Vagina (tissue), 2 donors: ENCODE data around the gene ARID4B. TPM values are rescaled to one million over a fixed set of nuclear protein-coding genes. Genes with fewer than 3 reads are reported as not detected.
A peak's percentile ranks its signal among the peaks of the same experiment; 100 is the strongest.
"Not testable (repeated sequence)": the region's sequence is repeated elsewhere in the genome, so short reads cannot be mapped to it uniquely, and the experiment has no call there.

Source experiments
- DNase-seq, 2 donors: peaks; one replicate each; pipeline ENCODE4 v3.0.0-alpha.2; 2017; ENCODE audit errors: extremely low spot score in 2 of 2
- H3K27ac ChIP-seq: fragments of 200-600 bp; sonication (generic); one replicate; pipeline ENCODE4 v1.5.1; 2019
- H3K27me3 ChIP-seq: fragments of 200-600 bp; sonication (generic); one replicate; pipeline ENCODE4 v1.5.1; 2019
- H3K36me3 ChIP-seq, 2 donors: fragments of 200-600 bp; sonication (generic); one replicate each; pipeline ENCODE4 v1.5.1; 2017 to 2019
- H3K4me1 ChIP-seq: fragments of 200-600 bp; sonication (generic); one replicate; pipeline ENCODE4 v1.5.1; 2019
- H3K4me3 ChIP-seq, 2 donors: fragments of 200-600 bp; sonication (generic); 1 replicate in 1 of 2; 2 replicates in 1 of 2; pipeline ENCODE4 v1.5.1; 2016 to 2019
- H3K9me3 ChIP-seq: fragments of 200-600 bp; sonication (generic); one replicate; pipeline ENCODE4 v1.5.1; 2019
- POLR2A ChIP-seq, 2 donors: fragments of 450-650 bp; IDR thresholded peaks; one replicate each; pipeline ENCODE4 v1.6.1; 2017; ENCODE audit warnings: antibody characterized with exemption in 2 of 2, mild to moderate bottlenecking in 2 of 2, moderate library complexity in 2 of 2
- POLR2AphosphoS5 ChIP-seq, 2 donors: sonication (generic); formaldehyde crosslinking; IDR thresholded peaks; one replicate each; pipeline ENCODE4 v1.9.0; 2017; ENCODE audit warnings: antibody characterized with exemption in 2 of 2, mild to moderate bottlenecking in 2 of 2, low read depth in 1 of 2; ENCODE audit not compliant: insufficient read depth in 1 of 2
- intact Hi-C: fragments of 100-400 bp; cut with DNase I; formaldehyde crosslinking; loops from one replicate; pipeline ENCODE4 v1.15.1; 2023
- total RNA-seq: library from RNA; depleted of rRNA; stranded (reverse); fragments of >200 nt; gene quantifications from one replicate; pipeline ENCODE4 v1.2.3, GENCODE V29; 2016
- TF ChIP-seq, protein P1 (sequence below), 3 experiments: fragments of 450-650 bp in 2 of 3; fragments of 200-600 bp in 1 of 3; sonication (generic) in 1 of 3; IDR thresholded peaks; one replicate each; pipeline ENCODE4 v1.5.1; 2017 to 2019; ENCODE audit warnings: antibody characterized with exemption in 3 of 3, mild to moderate bottlenecking in 2 of 3, moderate library complexity in 2 of 3

The ARID4B gene
- total RNA-seq, 1 donor from 2014 or later = 35.6 TPM

DNA sequence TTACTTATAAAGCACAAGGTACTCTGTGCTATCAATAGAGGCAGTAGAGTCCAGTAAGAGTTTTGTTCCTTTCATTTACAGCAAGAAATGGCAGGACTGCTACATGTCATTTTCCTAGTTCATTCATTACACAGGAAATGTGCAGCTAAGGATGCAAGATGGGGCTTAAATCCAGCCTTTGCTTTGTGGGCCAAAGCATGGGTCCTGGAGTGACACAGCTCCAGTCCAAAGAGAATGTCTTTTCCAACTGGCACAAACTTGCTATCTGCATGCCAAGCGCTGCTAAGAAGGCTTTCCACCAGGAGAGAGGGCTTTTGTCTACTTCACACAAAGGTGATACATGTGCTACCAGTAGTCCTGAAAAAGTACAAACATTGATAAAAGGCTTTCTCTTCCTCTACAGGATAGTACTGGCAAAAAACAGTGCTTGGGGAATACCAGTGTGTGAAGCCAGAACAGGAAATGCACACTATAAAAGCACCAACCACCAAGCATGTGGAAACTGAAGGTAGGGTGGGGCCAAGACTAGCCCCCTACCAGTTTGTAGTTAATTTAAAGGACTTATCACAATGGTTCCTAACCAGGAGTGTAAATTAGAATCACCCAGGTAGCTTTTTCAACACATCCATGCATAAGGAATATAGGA lies 68.7 kb downstream of the ARID4B start:
- intact Hi-C loops = no loop called here
- Histone ChIP-seq H3K36me3 (no peaks in the 10 kb centered on the region), H3K27ac (no peak overlapping the region), H3K4me1 (peaks cover 35% of the 10 kb centered on the region), H3K4me3 (no peak overlapping the region), H3K27me3 (no peaks in the 10 kb centered on the region), H3K9me3 (no peaks in the 10 kb centered on the region)
- no peak for DNase-seq
- TF ChIP-seq, protein P1, sequence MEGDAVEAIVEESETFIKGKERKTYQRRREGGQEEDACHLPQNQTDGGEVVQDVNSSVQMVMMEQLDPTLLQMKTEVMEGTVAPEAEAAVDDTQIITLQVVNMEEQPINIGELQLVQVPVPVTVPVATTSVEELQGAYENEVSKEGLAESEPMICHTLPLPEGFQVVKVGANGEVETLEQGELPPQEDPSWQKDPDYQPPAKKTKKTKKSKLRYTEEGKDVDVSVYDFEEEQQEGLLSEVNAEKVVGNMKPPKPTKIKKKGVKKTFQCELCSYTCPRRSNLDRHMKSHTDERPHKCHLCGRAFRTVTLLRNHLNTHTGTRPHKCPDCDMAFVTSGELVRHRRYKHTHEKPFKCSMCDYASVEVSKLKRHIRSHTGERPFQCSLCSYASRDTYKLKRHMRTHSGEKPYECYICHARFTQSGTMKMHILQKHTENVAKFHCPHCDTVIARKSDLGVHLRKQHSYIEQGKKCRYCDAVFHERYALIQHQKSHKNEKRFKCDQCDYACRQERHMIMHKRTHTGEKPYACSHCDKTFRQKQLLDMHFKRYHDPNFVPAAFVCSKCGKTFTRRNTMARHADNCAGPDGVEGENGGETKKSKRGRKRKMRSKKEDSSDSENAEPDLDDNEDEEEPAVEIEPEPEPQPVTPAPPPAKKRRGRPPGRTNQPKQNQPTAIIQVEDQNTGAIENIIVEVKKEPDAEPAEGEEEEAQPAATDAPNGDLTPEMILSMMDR (IDR thresholded peaks at IDR 0.05) = no peak

DNA sequence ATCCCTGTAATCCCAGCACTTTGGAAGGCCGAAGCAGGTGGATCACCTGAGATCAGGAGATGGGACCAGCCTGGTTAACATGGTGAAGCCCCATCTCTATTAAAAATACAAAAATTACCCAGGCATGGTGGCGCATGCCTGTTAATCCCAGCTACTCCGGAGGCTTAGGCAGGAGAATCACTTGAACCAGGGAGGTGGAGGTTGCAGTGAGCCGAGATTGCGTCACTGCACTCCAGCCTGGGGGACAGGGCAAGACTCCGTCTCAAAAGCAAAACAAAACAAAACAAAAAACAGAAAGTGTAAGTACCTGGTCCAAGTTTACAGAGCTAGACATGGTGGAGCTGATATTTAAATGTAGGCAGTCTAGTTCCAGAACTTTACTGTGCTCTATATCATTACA lies 69.9 kb downstream of the ARID4B start:
- peaks cover 23% of the 10 kb centered on the region for H3K4me1 ChIP-seq
- H3K27me3 ChIP-seq, H3K36me3 ChIP-seq, DNase-seq, intact Hi-C loops, H3K4me3 ChIP-seq, H3K9me3 ChIP-seq, H3K27ac ChIP-seq: not testable (repeated sequence)

DNA sequence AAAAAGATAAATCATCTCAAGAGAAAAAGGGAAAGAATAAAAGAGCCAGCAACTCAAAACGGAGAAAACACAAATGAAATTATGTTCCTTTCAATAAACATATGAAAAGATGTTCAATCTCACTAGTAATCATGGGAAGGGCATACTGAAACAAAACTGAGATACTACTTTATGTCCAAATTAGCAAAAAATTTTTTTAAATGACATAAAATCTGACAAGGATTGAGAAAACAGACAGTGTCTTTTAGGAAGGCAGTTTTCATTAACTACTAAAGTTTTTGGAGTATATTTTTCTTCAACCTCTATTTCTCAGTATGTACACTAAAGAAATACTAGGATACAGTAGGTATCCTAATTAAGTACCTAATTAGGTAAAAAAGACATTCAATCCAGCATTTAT lies 73.3 kb downstream of the ARID4B start:
- no peaks in the 10 kb centered on the region for H3K9me3 ChIP-seq
- no peak for DNase-seq
- H3K4me1 ChIP-seq = peaks cover 16% of the 10 kb centered on the region
- H3K27ac ChIP-seq = no peak overlapping the region
- no peaks in the 10 kb centered on the region for H3K27me3 ChIP-seq
- no peak overlapping the region for H3K4me3 ChIP-seq
- TF ChIP-seq POLR2A (IDR thresholded peaks at IDR 0.05) = no peak
- TF ChIP-seq, protein P1 (IDR thresholded peaks at IDR 0.05) = no peak
- TF ChIP-seq POLR2AphosphoS5 (IDR thresholded peaks at IDR 0.05; ENCODE audit: insufficient read depth in 1 of 2, low read depth in 1 of 2) = no peak
- intact Hi-C loops = loop anchor here (2.0 kb wide), 1 partner anchor 162 kb away; no protein-coding TSS in a partner anchor
- H3K36me3 ChIP-seq = no peaks in the 10 kb centered on the region

DNA sequence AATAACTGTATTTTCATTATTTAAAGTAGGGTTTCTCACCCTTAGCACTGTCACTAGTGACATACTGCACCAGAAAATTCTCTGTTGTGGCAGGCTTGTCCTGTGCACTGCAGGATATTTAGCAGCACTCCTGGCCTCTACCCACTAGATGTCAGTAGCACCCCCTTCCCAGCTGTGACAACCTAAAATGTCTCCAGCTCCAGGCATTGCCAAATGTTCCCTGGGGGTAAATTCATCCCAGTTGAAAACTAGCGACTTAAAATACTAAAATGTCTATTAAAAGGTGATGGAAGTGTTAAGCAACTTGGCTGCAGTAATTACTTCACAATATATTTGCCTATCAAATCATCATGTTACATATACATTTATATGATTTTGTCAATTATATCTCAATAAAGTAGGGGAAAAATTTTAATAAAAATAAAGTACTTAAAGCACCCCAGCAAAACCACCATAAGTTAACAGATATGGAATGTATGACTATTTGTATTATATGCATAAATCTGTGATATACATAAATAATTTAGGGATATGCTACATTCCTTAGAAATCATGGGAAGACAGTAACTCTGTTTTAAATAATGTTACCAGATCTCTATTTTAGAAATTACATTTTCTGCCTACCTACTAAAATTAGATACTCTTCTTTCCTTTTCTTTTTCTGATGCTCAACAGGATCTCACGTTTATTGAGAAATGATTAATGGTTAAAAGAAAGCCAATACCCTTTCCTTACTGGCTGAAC lies 74.6 kb downstream of the ARID4B start:
- DNase-seq = no peak
- H3K27ac ChIP-seq = no peak overlapping the region
- H3K36me3 ChIP-seq = no peaks in the 10 kb centered on the region
- H3K9me3 ChIP-seq = no peaks in the 10 kb centered on the region
- H3K4me3 ChIP-seq = no peak overlapping the region
- peaks cover 7% of the 10 kb centered on the region for H3K4me1 ChIP-seq
- TF ChIP-seq, protein P1 (IDR thresholded peaks at IDR 0.05) = peak; percentile 43 to 70 (median 44)
- no peak for TF ChIP-seq POLR2AphosphoS5 (IDR thresholded peaks at IDR 0.05; ENCODE audit: insufficient read depth in 1 of 2, low read depth in 1 of 2)
- intact Hi-C loops = no loop called here
- H3K27me3 ChIP-seq = no peaks in the 10 kb centered on the region

DNA sequence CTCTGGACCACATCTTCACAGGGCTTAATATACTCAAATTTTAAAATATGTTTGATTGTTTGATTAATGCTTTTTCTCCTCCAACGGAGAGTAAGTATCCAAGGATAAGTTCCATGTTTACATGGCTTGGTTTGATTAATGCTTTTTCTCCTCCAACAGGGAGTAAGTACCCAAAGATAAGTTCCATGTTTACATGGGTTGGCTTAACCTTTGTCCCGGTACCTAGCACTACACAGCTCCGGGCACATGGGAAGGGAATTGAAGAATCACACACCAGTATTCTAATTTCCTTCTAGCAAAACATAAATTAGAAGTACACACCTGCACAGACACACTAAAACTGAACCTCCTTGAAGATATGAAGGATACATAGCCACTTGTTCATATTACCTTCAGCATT lies 77.5 kb downstream of the ARID4B start:
- TF ChIP-seq POLR2AphosphoS5 (IDR thresholded peaks at IDR 0.05; ENCODE audit: insufficient read depth in 1 of 2, low read depth in 1 of 2) = no peak
- TF ChIP-seq POLR2A (IDR thresholded peaks at IDR 0.05) = no peak
- TF ChIP-seq, protein P1 (IDR thresholded peaks at IDR 0.05) = no peak
- DNase-seq = no peak
- H3K27me3 ChIP-seq = no peaks in the 10 kb centered on the region
- H3K4me1 ChIP-seq = peaks cover 12% of the 10 kb centered on the region
- intact Hi-C loops = no loop called here
- peaks cover 0 to 11% of the 10 kb centered on the region in 2 donors for H3K36me3 ChIP-seq
- H3K9me3 ChIP-seq = no peaks in the 10 kb centered on the region
- no peak overlapping the region for H3K4me3 ChIP-seq
- H3K27ac ChIP-seq = no peak overlapping the region
